CD4-positive, alpha-beta T cell (primary cell): ENCODE results near the gene OR2K2. TPM values are rescaled to one million over a fixed set of nuclear protein-coding genes. Genes with fewer than 3 reads are reported as not detected.
A peak's percentile ranks its signal among the peaks of the same experiment; 100 is the strongest.
"Not testable (repeated sequence)": the region's sequence is repeated elsewhere in the genome, so short reads cannot be mapped to it uniquely, and the experiment has no call there.

Experiments
- ATAC-seq: fragments of 200-7000 bp; cut with Tn5 transposase; one replicate; pipeline ENCODE4 v1.10.0; 2022; ENCODE audit warnings: mild to moderate bottlenecking; ENCODE audit not compliant: poor library complexity
- CTCF ChIA-PET: fragments of 350-600 bp; sonication (Branson Sonifier 250); formaldehyde crosslinking; loops from one replicate; lab custom pipeline; 2021; ENCODE audit warnings: antibody characterized with exemption, inconsistent platforms; lab: Charles Lee
- POLR2A ChIA-PET: fragments of 350-600 bp; sonication (Branson Sonifier 250); formaldehyde crosslinking; loops from one replicate; lab custom pipeline; 2021; ENCODE audit warnings: antibody characterized with exemption, inconsistent platforms; lab: Charles Lee
- DNase-seq, 14 experiments: peaks; one replicate each; pipeline ENCODE4 v3.0.0-alpha.2; 2013 to 2020; ENCODE audit warnings: mixed read lengths in 2 of 14
- H3K27ac ChIP-seq, 2 donors: one replicate each; pipeline versions ENCODE4 v1.5.1 to v1.7.0; 2013; ENCODE audit warnings: low read length in 2 of 2, low read depth in 1 of 2, mild to moderate bottlenecking in 1 of 2
- H3K27me3 ChIP-seq, 2 experiments: 1 replicate in 1 of 2; 2 replicates in 1 of 2; pipeline versions ENCODE4 v1.6.1 to v1.7.0; 2013; ENCODE audit warnings: low read length in 2 of 2, control low read depth in 1 of 2, mild to moderate bottlenecking in 1 of 2, moderate library complexity in 1 of 2; ENCODE audit not compliant: insufficient read depth in 2 of 2, control insufficient read depth in 1 of 2
- H3K36me3 ChIP-seq: one replicate; pipeline ENCODE4 v1.6.1; 2013; ENCODE audit warnings: low read length, control low read depth; ENCODE audit not compliant: insufficient read depth
- H3K4me1 ChIP-seq: one replicate; pipeline ENCODE4 v1.6.1; 2013; ENCODE audit warnings: low read length, control low read depth; ENCODE audit not compliant: insufficient read depth
- H3K4me3 ChIP-seq: one replicate; pipeline ENCODE4 v1.5.1; 2013; ENCODE audit warnings: mild to moderate bottlenecking, low read length, moderate library complexity
- H3K9me3 ChIP-seq, 2 experiments: 1 replicate in 1 of 2; 2 replicates in 1 of 2; pipeline versions ENCODE4 v1.6.1 to v1.7.0; 2013; ENCODE audit warnings: low read length in 2 of 2, mild to moderate bottlenecking in 2 of 2, control low read depth in 1 of 2, moderate library complexity in 1 of 2; ENCODE audit not compliant: control insufficient read depth in 1 of 2, insufficient read depth in 1 of 2
- H3K27ac Mint-ChIP-seq: one replicate; pipeline ENCODE4 v1.8.0; 2020; ENCODE audit warnings: mixed read lengths
- H3K27me3 Mint-ChIP-seq: one replicate; pipeline ENCODE4 v1.8.0; 2021; ENCODE audit warnings: mixed read lengths
- H3K36me3 Mint-ChIP-seq: one replicate; pipeline ENCODE4 v1.8.0; 2021; ENCODE audit warnings: low read depth, mixed read lengths
- H3K4me1 Mint-ChIP-seq: one replicate; pipeline ENCODE4 v1.8.0; 2021; ENCODE audit warnings: low read depth, mixed read lengths
- H3K4me3 Mint-ChIP-seq: one replicate; pipeline ENCODE4 v1.8.0; 2020; ENCODE audit warnings: mild to moderate bottlenecking, mixed read lengths
- H3K9me3 Mint-ChIP-seq: one replicate; pipeline ENCODE4 v1.8.0; 2020; ENCODE audit warnings: mixed read lengths
- CTCF ChIP-seq: fragments of 200-600 bp; IDR thresholded peaks from one replicate; pipeline ENCODE4 v1.8.0; 2022; ENCODE audit warnings: antibody characterized with exemption, mild to moderate bottlenecking
- intact Hi-C, 2 experiments: fragments of 100-400 bp; cut with DNase I in 1 of 2; cut with micrococcal nuclease in 1 of 2; formaldehyde crosslinking; loops; one replicate each; pipeline versions ENCODE4 v1.15.1 to v1.9.0; 2023 to 2025; cut with DNase I, micrococcal nuclease
- total RNA-seq, 174 experiments: library from RNA in 2 of 174; stranded (reverse) in 2 of 174; gene quantifications; one replicate each; pipeline ENCODE4 v1.2.3 and lab custom pipeline; 2021 to 2026

OR2K2 gene
- total RNA-seq, 2 experiments from 2014 or later: not detected

- POLR2A ChIA-PET: no interaction called here
Measured at GRCh38 chr9:111301195-111301594, 28.8 kb downstream of the OR2K2 start.

GRCh38 chr9:111300140-111300735 lies 29.8 kb downstream of the OR2K2 start:
- no peak for ATAC-seq
- Mint-ChIP-seq H3K4me3 (no peak overlapping the region), H3K27ac (no peak overlapping the region), H3K36me3 (no peaks in the 10 kb centered on the region), H3K27me3 (peaks cover 21% of the 10 kb centered on the region), H3K4me1 (no peaks in the 10 kb centered on the region), H3K9me3 (peaks cover 3% of the 10 kb centered on the region)
- peaks cover 0 to 5% of the 10 kb centered on the region in 2 experiments for H3K27me3 ChIP-seq
- no peaks in the 10 kb centered on the region for H3K4me1 ChIP-seq
- no peaks in the 10 kb centered on the region for H3K36me3 ChIP-seq
- intact Hi-C loops: loop anchor here in 1 of 2 experiments (5.0 kb wide), 1 partner anchor 1118 kb away; no protein-coding TSS in a partner anchor
- no peak for DNase-seq
- ChIA-PET POLR2A (no interaction called here), CTCF (no interaction called here)
- TF ChIP-seq CTCF: no peak
- no peak overlapping the region for H3K27ac ChIP-seq
- no peak overlapping the region for H3K4me3 ChIP-seq
- H3K9me3 ChIP-seq: peaks cover 0 to 4% of the 10 kb centered on the region in 2 experiments

More at GRCh38 chr9:111301195-111301594, 28.8 kb downstream of the OR2K2 start:
- Histone ChIP-seq H3K4me3 (no peak overlapping the region), H3K36me3 (no peaks in the 10 kb centered on the region), H3K27me3 (peaks cover 0 to 5% of the 10 kb centered on the region in 2 experiments), H3K27ac (no peak overlapping the region), H3K4me1 (no peaks in the 10 kb centered on the region), H3K9me3 (peaks cover 0 to 4% of the 10 kb centered on the region in 2 experiments)
- TF ChIP-seq CTCF: no peak
- H3K4me1 Mint-ChIP-seq: no peaks in the 10 kb centered on the region
- no peak overlapping the region for H3K4me3 Mint-ChIP-seq
- peaks cover 21% of the 10 kb centered on the region for H3K27me3 Mint-ChIP-seq
- peaks cover 3% of the 10 kb centered on the region for H3K9me3 Mint-ChIP-seq
- CTCF ChIA-PET: no interaction called here
- H3K27ac Mint-ChIP-seq: no peak overlapping the region
- DNase-seq: no peak
- H3K36me3 Mint-ChIP-seq: no peaks in the 10 kb centered on the region
- ATAC-seq: no peak
- intact Hi-C loops: loop anchor here in 1 of 2 experiments (5.0 kb wide), 1 partner anchor 1119 kb away; no protein-coding TSS in a partner anchor

GRCh38 chr9:111299599-111299966 lies 30.4 kb downstream of the OR2K2 start:
- H3K27ac ChIP-seq, H3K4me3 ChIP-seq, POLR2A ChIA-PET, H3K27ac Mint-ChIP-seq, H3K4me1 Mint-ChIP-seq, H3K9me3 Mint-ChIP-seq, H3K36me3 ChIP-seq, H3K36me3 Mint-ChIP-seq, H3K4me1 ChIP-seq, CTCF ChIA-PET, H3K9me3 ChIP-seq, DNase-seq, ATAC-seq, H3K4me3 Mint-ChIP-seq, H3K27me3 ChIP-seq: not testable (repeated sequence)
- peak; percentile 37 for TF ChIP-seq CTCF
- intact Hi-C loops: loop anchor here in 1 of 2 experiments (10.0 kb wide), 1 partner anchor 1725 kb away; no protein-coding TSS in a partner anchor
- H3K27me3 Mint-ChIP-seq: peaks cover 21% of the 10 kb centered on the region
